Smooth muscle cell (in vitro differentiated cells): ENCODE measurements around the gene USP35. TPM values are rescaled to one million over a fixed set of nuclear protein-coding genes. Genes with fewer than 3 reads are reported as not detected.
"Not testable (repeated sequence)": the region's sequence is repeated elsewhere in the genome, so short reads cannot be mapped to it uniquely, and the experiment has no call there.

Experiments used
- DNase-seq: peaks from one replicate; lab custom pipeline; 2025; ENCODE audit not compliant: unreplicated experiment; lab: John Stamatoyannopoulos, UW
- H2AFZ ChIP-seq: fragments of 200-600 bp; sonication (generic); 2 replicates; pipeline ENCODE4 v1.6.0; 2016; ENCODE audit warnings: antibody characterized with exemption, low read depth, mild to moderate bottlenecking
- H3F3A ChIP-seq: fragments of 200-600 bp; sonication (generic); 2 replicates; pipeline ENCODE4 v1.6.0; 2017; ENCODE audit warnings: antibody characterized with exemption, low read depth
- H3K27ac ChIP-seq: fragments of 200-600 bp; sonication (generic); 2 replicates; pipeline ENCODE4 v1.5.1; 2016; ENCODE audit warnings: low read depth, mild to moderate bottlenecking
- H3K27me3 ChIP-seq: fragments of 200-600 bp; sonication (generic); 2 replicates; pipeline ENCODE4 v1.6.1; 2016; ENCODE audit warnings: low read depth, mild to moderate bottlenecking
- H3K36me3 ChIP-seq: fragments of 200-600 bp; sonication (generic); 2 replicates; pipeline ENCODE4 v1.5.1; 2016; ENCODE audit warnings: low read depth
- H3K4me1 ChIP-seq: fragments of 200-600 bp; sonication (generic); 2 replicates; pipeline ENCODE4 v1.5.1; 2016; ENCODE audit warnings: low read depth
- H3K4me2 ChIP-seq: fragments of 200-600 bp; sonication (generic); 2 replicates; pipeline ENCODE4 v1.6.0; 2016; ENCODE audit warnings: mild to moderate bottlenecking
- H3K4me3 ChIP-seq: fragments of 200-600 bp; sonication (generic); 2 replicates; pipeline ENCODE4 v1.5.1; 2016; ENCODE audit warnings: mild to moderate bottlenecking
- H3K79me2 ChIP-seq: fragments of 200-600 bp; sonication (generic); 2 replicates; pipeline ENCODE4 v1.6.0; 2016; ENCODE audit warnings: low read depth, mild to moderate bottlenecking
- H3K9ac ChIP-seq: fragments of 200-600 bp; sonication (generic); 2 replicates; pipeline ENCODE4 v1.6.0; 2016; ENCODE audit warnings: low read depth
- H3K9me3 ChIP-seq: fragments of 200-600 bp; sonication (generic); replicated peaks from 2 replicates; pipeline ENCODE4 v1.5.1; 2016; ENCODE audit warnings: low read depth
- H4K20me1 ChIP-seq: fragments of 200-600 bp; sonication (generic); 2 replicates; pipeline ENCODE4 v1.6.0; 2016; ENCODE audit warnings: low read depth
- CTCF ChIP-seq: fragments of 200-600 bp; sonication (generic); IDR thresholded peaks from 2 replicates; pipeline ENCODE4 v1.5.1; 2017; ENCODE audit warnings: borderline replicate concordance, mild to moderate bottlenecking, antibody characterized with exemption; ENCODE audit not compliant: insufficient read depth, poor library complexity, severe bottlenecking
- WGBS: methylation state at CpG from one replicate; pipeline ENCODE4 v1.1.7; 2016; ENCODE audit warnings: low lambda C conversion rate; 5-methylcytosine and 5-hydroxymethylcytosine counted together
- polyA plus RNA-seq: library from polyadenylated mRNA; unstranded; fragments of >200 nt; fragmentation: Nextera tagmentation; extraction: Ambion mirVana; gene quantifications from 2 replicates; pipeline ENCODE4 v1.2.1, GENCODE V29; 2016
- total RNA-seq: library from RNA; depleted of rRNA; stranded (reverse); fragments of >200 nt; gene quantifications from 2 replicates; pipeline ENCODE4 v1.2.3, GENCODE V29; 2014

Gene USP35
- total and polyA plus RNA-seq, 2 experiments from 2014 or later, result 4.5 to 9.5 TPM

DNA sequence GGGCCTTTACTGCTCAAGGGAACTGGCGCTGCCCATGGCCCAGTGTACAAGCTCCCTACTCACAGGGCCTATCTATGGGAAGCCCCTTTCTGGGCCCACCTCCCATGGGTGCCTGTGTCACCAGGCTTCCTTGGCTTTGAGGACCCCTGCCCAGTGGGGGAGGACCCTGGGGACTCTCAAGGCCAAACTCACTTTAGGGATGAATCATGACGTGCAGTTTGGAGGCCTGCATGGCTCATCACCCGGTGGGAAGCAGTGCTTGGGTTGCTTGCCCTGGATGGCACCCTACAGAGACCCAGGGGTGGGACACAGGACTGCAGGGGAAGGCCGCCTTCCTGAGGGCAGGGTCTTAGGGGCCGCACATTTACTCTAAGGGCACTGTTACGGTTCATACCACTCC, 16.8 kb upstream of the USP35 start:
- H3K4me2 ChIP-seq, result no peak overlapping the region
- no peaks in the 10 kb centered on the region for H4K20me1 ChIP-seq
- no peaks in the 10 kb centered on the region for H3K27me3 ChIP-seq
- 97% methylated on average over 6 of the region's 6 CpGs for WGBS
- H3K79me2 ChIP-seq, result no peaks in the 10 kb centered on the region
- no peaks in the 10 kb centered on the region for H3K36me3 ChIP-seq
- H3K4me1 ChIP-seq, result peaks cover 4% of the 10 kb centered on the region
- no peak overlapping the region for H3K9ac ChIP-seq
- no peaks in the 10 kb centered on the region for H3K9me3 ChIP-seq
- H3K4me3 ChIP-seq, result no peak overlapping the region
- peaks cover 2% of the 10 kb centered on the region for H3F3A ChIP-seq
- no peak for DNase-seq
- TF ChIP-seq CTCF, result no peak
- H2AFZ ChIP-seq, result no peak overlapping the region
- no peak overlapping the region for H3K27ac ChIP-seq

- not testable (repeated sequence) for H3K4me1 ChIP-seq, H2AFZ ChIP-seq, H3K27me3 ChIP-seq, H3K36me3 ChIP-seq, H4K20me1 ChIP-seq, H3K4me2 ChIP-seq, DNase-seq, H3K9ac ChIP-seq, H3K79me2 ChIP-seq, H3K9me3 ChIP-seq, H3K27ac ChIP-seq, H3F3A ChIP-seq, H3K4me3 ChIP-seq
- 97% methylated on average over 3 of the region's 3 CpGs for WGBS
These were observed 12.9 kb upstream of the USP35 start for GRCh38 chr11:78175862-78176261.

- Histone ChIP-seq H3K27ac (no peak overlapping the region), H4K20me1 (no peaks in the 10 kb centered on the region), H3K36me3 (no peaks in the 10 kb centered on the region), H3K9ac (no peak overlapping the region), H3K4me1 (no peaks in the 10 kb centered on the region), H3K27me3 (no peaks in the 10 kb centered on the region), H3K9me3 (no peaks in the 10 kb centered on the region), H3F3A (no peaks in the 10 kb centered on the region), H3K4me3 (no peak overlapping the region), H2AFZ (no peak overlapping the region), H3K79me2 (no peaks in the 10 kb centered on the region), H3K4me2 (no peak overlapping the region)
- WGBS, result over 99% methylated on average over 10 of the region's 10 CpGs
- DNase-seq, result no peak
- no peak for TF ChIP-seq CTCF
These were observed 12.0 kb upstream of the USP35 start for GRCh38 chr11:78176605-78177141.

- no peak for TF ChIP-seq CTCF
These were observed 11.5 kb upstream of the USP35 start for GRCh38 chr11:78177216-78177615.

More at GRCh38 chr11:78177216-78177615, 11.5 kb upstream of the USP35 start:
- DNase-seq, result no peak
- Histone ChIP-seq H3K4me3 (no peak overlapping the region), H3K79me2 (no peaks in the 10 kb centered on the region), H3K9ac (no peak overlapping the region), H3K9me3 (no peaks in the 10 kb centered on the region), H3K36me3 (no peaks in the 10 kb centered on the region), H3K27me3 (no peaks in the 10 kb centered on the region), H3F3A (no peaks in the 10 kb centered on the region), H4K20me1 (no peaks in the 10 kb centered on the region), H3K27ac (no peak overlapping the region), H2AFZ (no peak overlapping the region), H3K4me2 (no peak overlapping the region), H3K4me1 (no peaks in the 10 kb centered on the region)
- over 99% methylated on average over 7 of the region's 7 CpGs for WGBS
